Breast epithelium (tissue), 3 donors: ENCODE data around the gene S100A7.

Experiments
- CTCF ChIP-seq, 3 donors: fragments of 450-650 bp; IDR thresholded peaks; one replicate each; pipeline ENCODE4 v1.5.1; 2016 to 2017; ENCODE audit warnings: antibody characterized with exemption in 3 of 3, mild to moderate bottlenecking in 3 of 3, moderate library complexity in 3 of 3
- POLR2A ChIP-seq: fragments of 450-650 bp; IDR thresholded peaks from one replicate; pipeline ENCODE4 v1.6.1; 2016; ENCODE audit warnings: antibody characterized with exemption, mild to moderate bottlenecking, moderate library complexity
- POLR2AphosphoS5 ChIP-seq, 3 donors: sonication (generic); formaldehyde crosslinking; IDR thresholded peaks; one replicate each; pipeline ENCODE4 v1.6.1; 2017; ENCODE audit warnings: antibody characterized with exemption in 3 of 3

- TF ChIP-seq CTCF (IDR thresholded peaks at IDR 0.05): no peak
- TF ChIP-seq POLR2A: no peak
- TF ChIP-seq POLR2AphosphoS5 (IDR thresholded peaks at IDR 0.05): no peak
These were observed 12.8 kb downstream of the S100A7 start for GRCh38 chr1:153447498-153448170.
